ENCODE measurements around the gene SLC6A11.

SLC6A11 gene

GRCh38 chr3:10792208-10792607 is 23.8 kb upstream of the SLC6A11 start:
- Histone ChIP-seq H3K27me3 (peaks cover 0 to 21% of the 10 kb centered on the region in 2 donors), H3K4me3 (no peak overlapping the region), H3K9me3 (no peaks in the 10 kb centered on the region), H3K36me3 (no peaks in the 10 kb centered on the region), H3K4me1 (no peaks in the 10 kb centered on the region), H3K27ac (no peak overlapping the region)
- intact Hi-C loops (cut with DNase I; ENCODE audit: low total_unique reads), result no loop called here
- no peak for DNase-seq
- TF ChIP-seq CTCF (IDR thresholded peaks at IDR 0.05), result no peak

- H3K27ac ChIP-seq, result no peak overlapping the region
- no peak for TF ChIP-seq CTCF (IDR thresholded peaks at IDR 0.05)
- intact Hi-C loops (cut with DNase I; ENCODE audit: low total_unique reads), result no loop called here
Observed at GRCh38 chr3:10798600-10799367, 17.2 kb upstream of the SLC6A11 start.

GRCh38 chr3:10804183-10804648 is 11.8 kb upstream of the SLC6A11 start:
- intact Hi-C loops (cut with DNase I; ENCODE audit: low total_unique reads), result no loop called here
- no peak overlapping the region for H3K4me3 ChIP-seq
- no peaks in the 10 kb centered on the region for H3K9me3 ChIP-seq
- H3K27ac ChIP-seq, result no peak overlapping the region
- H3K27me3 ChIP-seq, result peaks cover 0 to 2% of the 10 kb centered on the region in 2 donors
- no peak for DNase-seq
- TF ChIP-seq CTCF (IDR thresholded peaks at IDR 0.05), result no peak
- no peaks in the 10 kb centered on the region for H3K4me1 ChIP-seq
- no peaks in the 10 kb centered on the region for H3K36me3 ChIP-seq

More at GRCh38 chr3:10798600-10799367, 17.2 kb upstream of the SLC6A11 start:
- Histone ChIP-seq H3K4me1 (no peaks in the 10 kb centered on the region), H3K36me3 (no peaks in the 10 kb centered on the region), H3K9me3 (no peaks in the 10 kb centered on the region), H3K27me3 (peaks cover 0 to 9% of the 10 kb centered on the region in 2 donors), H3K4me3 (no peak overlapping the region)
- DNase-seq, result no peak

- Histone ChIP-seq H3K36me3 (no peaks in the 10 kb centered on the region), H3K27ac (no peak overlapping the region), H3K4me1 (no peaks in the 10 kb centered on the region), H3K9me3 (no peaks in the 10 kb centered on the region), H3K27me3 (peaks cover 0 to 4% of the 10 kb centered on the region in 2 donors), H3K4me3 (no peak overlapping the region)
- intact Hi-C loops (cut with DNase I; ENCODE audit: low total_unique reads), result no loop called here
- DNase-seq, result no peak
- no peak for TF ChIP-seq CTCF (IDR thresholded peaks at IDR 0.05)
Observed at GRCh38 chr3:10806006-10806405, 10.0 kb upstream of the SLC6A11 start.

GRCh38 chr3:10808130-10808735 is 7.8 kb upstream of the SLC6A11 start:
- H3K27me3 ChIP-seq, result peaks cover 0 to 4% of the 10 kb centered on the region in 2 donors
- H3K4me1 ChIP-seq, result no peaks in the 10 kb centered on the region
- no peaks in the 10 kb centered on the region for H3K36me3 ChIP-seq
- DNase-seq, result no peak
- no peak overlapping the region for H3K27ac ChIP-seq
- no peak overlapping the region for H3K4me3 ChIP-seq
- intact Hi-C loops (cut with DNase I; ENCODE audit: low total_unique reads), result no loop called here
- H3K9me3 ChIP-seq, result no peaks in the 10 kb centered on the region
- no peak for TF ChIP-seq CTCF (IDR thresholded peaks at IDR 0.05)

Data from tibial artery (tissue), 4 donors.